ENCODE results near the gene OVCH1. TPM values are rescaled to one million over a fixed set of nuclear protein-coding genes. Genes with fewer than 3 reads are reported as not detected.

OVCH1 gene
- total RNA-seq, 1 experiment from 2014 or later = 1.9 TPM

GRCh38 chr12:29516431-29516875, 19.0 kb upstream of the OVCH1 start:
- intact Hi-C loops (cut with micrococcal nuclease) = loop anchor here (5.0 to 10.0 kb wide), 5 partner anchors 209 to 1288 kb away; no protein-coding TSS in a partner anchor
- no peak overlapping the region for H3K27ac Mint-ChIP-seq (ENCODE audit: low read depth, unreplicated experiment)

DNA sequence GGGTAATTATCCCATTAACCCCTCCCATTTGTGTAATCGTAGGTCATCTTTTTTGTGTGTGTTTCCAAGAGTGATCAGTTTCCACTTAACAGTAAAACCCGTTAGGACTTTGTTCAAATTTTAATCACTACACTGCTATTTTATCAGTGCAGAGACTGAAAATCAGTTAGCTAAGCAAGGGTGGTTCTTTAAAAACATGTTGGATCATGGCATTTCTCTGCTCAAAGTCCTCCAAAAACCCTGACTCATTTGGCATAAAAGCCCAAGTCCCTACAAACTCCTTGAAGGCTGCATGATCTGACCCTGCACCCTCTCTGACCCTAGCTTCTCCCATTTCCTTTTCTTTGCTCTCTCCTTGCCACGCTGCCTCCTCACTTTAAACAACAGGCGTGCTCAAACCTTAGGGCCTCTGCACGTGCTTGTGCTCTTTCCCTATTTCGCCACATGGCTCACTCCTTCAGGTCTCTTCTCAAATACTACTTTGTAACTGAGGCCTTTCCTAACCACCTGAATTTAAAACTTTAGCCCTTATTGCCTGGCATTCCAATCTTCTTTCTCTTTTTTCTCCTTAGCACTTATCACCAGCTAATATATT, 13.2 kb upstream of the OVCH1 start:
- intact Hi-C loops (cut with micrococcal nuclease) = loop anchor here (10.0 kb wide), 2 partner anchors 1004 to 1294 kb away; no protein-coding TSS in a partner anchor

More at GRCh38 chr12:29516431-29516875, 19.0 kb upstream of the OVCH1 start:
- Mint-ChIP-seq H3K4me1 (ENCODE audit: insufficient read depth, unreplicated experiment) (peaks cover 14% of the 10 kb centered on the region), H3K4me3 (ENCODE audit: unreplicated experiment) (no peak overlapping the region), H3K9me3 (ENCODE audit: unreplicated experiment) (no peaks in the 10 kb centered on the region), H3K27me3 (ENCODE audit: insufficient read depth, unreplicated experiment) (no peaks in the 10 kb centered on the region), H3K36me3 (ENCODE audit: insufficient read depth, unreplicated experiment) (peaks cover 98% of the 10 kb centered on the region)
- TF ChIP-seq, protein P1, sequence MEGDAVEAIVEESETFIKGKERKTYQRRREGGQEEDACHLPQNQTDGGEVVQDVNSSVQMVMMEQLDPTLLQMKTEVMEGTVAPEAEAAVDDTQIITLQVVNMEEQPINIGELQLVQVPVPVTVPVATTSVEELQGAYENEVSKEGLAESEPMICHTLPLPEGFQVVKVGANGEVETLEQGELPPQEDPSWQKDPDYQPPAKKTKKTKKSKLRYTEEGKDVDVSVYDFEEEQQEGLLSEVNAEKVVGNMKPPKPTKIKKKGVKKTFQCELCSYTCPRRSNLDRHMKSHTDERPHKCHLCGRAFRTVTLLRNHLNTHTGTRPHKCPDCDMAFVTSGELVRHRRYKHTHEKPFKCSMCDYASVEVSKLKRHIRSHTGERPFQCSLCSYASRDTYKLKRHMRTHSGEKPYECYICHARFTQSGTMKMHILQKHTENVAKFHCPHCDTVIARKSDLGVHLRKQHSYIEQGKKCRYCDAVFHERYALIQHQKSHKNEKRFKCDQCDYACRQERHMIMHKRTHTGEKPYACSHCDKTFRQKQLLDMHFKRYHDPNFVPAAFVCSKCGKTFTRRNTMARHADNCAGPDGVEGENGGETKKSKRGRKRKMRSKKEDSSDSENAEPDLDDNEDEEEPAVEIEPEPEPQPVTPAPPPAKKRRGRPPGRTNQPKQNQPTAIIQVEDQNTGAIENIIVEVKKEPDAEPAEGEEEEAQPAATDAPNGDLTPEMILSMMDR (IDR thresholded peaks at IDR 0.05; ENCODE audit: unreplicated experiment) = no peak
- BruUV-seq (replicated peaks) = no TSS peak
- no peak for DNase-seq (ENCODE audit: unreplicated experiment)
- POLR2A ChIA-PET = interaction anchor here (0.5 kb wide), 1 partner anchor 39 kb away, joined by 3 read pairs; no protein-coding TSS in a partner anchor
- CTCF ChIA-PET = no interaction called here

GRCh38 chr12:29509503-29509902, 12.0 kb upstream of the OVCH1 start:
- intact Hi-C loops (cut with micrococcal nuclease) = loop anchor here (10.0 kb wide), 1 partner anchor 1155 kb away; no protein-coding TSS in a partner anchor
- Mint-ChIP-seq H3K4me1 (ENCODE audit: insufficient read depth, unreplicated experiment) (peaks cover 5% of the 10 kb centered on the region), H3K27me3 (ENCODE audit: insufficient read depth, unreplicated experiment) (no peaks in the 10 kb centered on the region), H3K9me3 (ENCODE audit: unreplicated experiment) (no peaks in the 10 kb centered on the region), H3K36me3 (ENCODE audit: insufficient read depth, unreplicated experiment) (peaks cover 84% of the 10 kb centered on the region), H3K27ac (ENCODE audit: low read depth, unreplicated experiment) (no peak overlapping the region), H3K4me3 (ENCODE audit: unreplicated experiment) (no peak overlapping the region)
- ChIA-PET CTCF (interaction anchor here (0.9 kb wide), 1 partner anchor 11 kb away, joined by 3 read pairs; no protein-coding TSS in a partner anchor), POLR2A (no interaction called here)
- no peak for DNase-seq (ENCODE audit: unreplicated experiment)
- no TSS peak for BruUV-seq (replicated peaks)
- TF ChIP-seq, protein P1 (IDR thresholded peaks at IDR 0.05; ENCODE audit: unreplicated experiment) = no peak

More for the DNA sequence above, 13.2 kb upstream of the OVCH1 start:
- Mint-ChIP-seq H3K27ac (ENCODE audit: low read depth, unreplicated experiment) (no peak overlapping the region), H3K27me3 (ENCODE audit: insufficient read depth, unreplicated experiment) (no peaks in the 10 kb centered on the region), H3K9me3 (ENCODE audit: unreplicated experiment) (no peaks in the 10 kb centered on the region), H3K4me1 (ENCODE audit: insufficient read depth, unreplicated experiment) (peaks cover 9% of the 10 kb centered on the region), H3K4me3 (ENCODE audit: unreplicated experiment) (no peak overlapping the region), H3K36me3 (ENCODE audit: insufficient read depth, unreplicated experiment) (peaks cover 87% of the 10 kb centered on the region)
- BruUV-seq (replicated peaks) = no TSS peak
- DNase-seq (ENCODE audit: unreplicated experiment) = no peak
- POLR2A ChIA-PET = no interaction called here
- TF ChIP-seq, protein P1 (IDR thresholded peaks at IDR 0.05; ENCODE audit: unreplicated experiment) = no peak
- CTCF ChIA-PET = no interaction called here

DNA sequence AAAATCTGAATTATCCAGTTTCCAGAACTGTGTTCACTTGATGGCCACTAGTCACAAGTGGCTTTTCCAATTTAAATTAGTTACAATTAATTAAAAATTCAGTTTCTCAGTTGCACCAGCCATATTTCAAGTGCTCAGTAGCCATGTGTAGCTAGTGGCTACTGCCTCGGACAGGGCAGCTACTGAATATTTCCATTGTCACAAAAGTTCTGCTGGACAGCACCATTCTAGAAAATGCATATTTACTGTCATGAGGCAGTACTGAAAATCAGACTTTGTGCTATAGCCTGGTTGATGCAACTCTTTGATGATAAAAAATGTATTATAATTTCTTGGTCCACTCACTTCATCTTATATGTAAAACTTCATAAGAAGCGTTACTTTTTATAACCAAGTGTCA, 11.5 kb upstream of the OVCH1 start:
- Mint-ChIP-seq H3K36me3 (ENCODE audit: insufficient read depth, unreplicated experiment) (peaks cover 84% of the 10 kb centered on the region), H3K4me1 (ENCODE audit: insufficient read depth, unreplicated experiment) (peaks cover 4% of the 10 kb centered on the region), H3K27ac (ENCODE audit: low read depth, unreplicated experiment) (no peak overlapping the region), H3K4me3 (ENCODE audit: unreplicated experiment) (no peak overlapping the region), H3K27me3 (ENCODE audit: insufficient read depth, unreplicated experiment) (no peaks in the 10 kb centered on the region), H3K9me3 (ENCODE audit: unreplicated experiment) (no peaks in the 10 kb centered on the region)
- intact Hi-C loops (cut with micrococcal nuclease) = loop anchor here (10.0 kb wide), 1 partner anchor 1156 kb away; no protein-coding TSS in a partner anchor
- TF ChIP-seq, protein P1 (IDR thresholded peaks at IDR 0.05; ENCODE audit: unreplicated experiment) = no peak
- no TSS peak for BruUV-seq (replicated peaks)
- no peak for DNase-seq (ENCODE audit: unreplicated experiment)
- CTCF ChIA-PET = interaction anchor here (0.9 kb wide), 1 partner anchor 11 kb away, joined by 3 read pairs; no protein-coding TSS in a partner anchor
- POLR2A ChIA-PET = no interaction called here

Measured in MCF 10A (cell line).